ENCODE results near the gene RGS1. TPM values are rescaled to one million over a fixed set of nuclear protein-coding genes. Genes with fewer than 3 reads are reported as not detected.

RGS1 gene
- total RNA-seq, 1 experiment from 2014 or later = not detected

DNA sequence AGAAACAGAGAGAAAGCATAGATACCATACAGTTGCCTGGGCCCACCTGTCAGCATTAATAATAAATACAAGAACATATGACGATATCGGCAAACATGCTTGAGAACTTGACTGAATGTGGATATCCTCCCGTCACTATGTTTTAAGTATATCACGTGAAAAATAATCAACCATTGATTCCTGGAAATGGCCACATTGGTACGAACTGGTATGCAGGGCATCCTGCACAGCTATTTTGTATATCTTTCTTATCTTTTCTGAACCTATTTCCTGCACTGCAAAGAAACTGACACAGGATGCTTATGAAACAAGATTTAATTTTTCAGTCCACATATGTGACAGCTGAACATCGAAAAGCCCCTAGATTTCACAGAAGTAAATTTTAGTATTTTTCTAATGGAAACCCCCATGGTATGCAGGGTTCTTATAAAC is 22.8 kb upstream of the RGS1 start:
- DNase-seq (ENCODE audit: extremely low read depth, low read depth) = no peak

DNA sequence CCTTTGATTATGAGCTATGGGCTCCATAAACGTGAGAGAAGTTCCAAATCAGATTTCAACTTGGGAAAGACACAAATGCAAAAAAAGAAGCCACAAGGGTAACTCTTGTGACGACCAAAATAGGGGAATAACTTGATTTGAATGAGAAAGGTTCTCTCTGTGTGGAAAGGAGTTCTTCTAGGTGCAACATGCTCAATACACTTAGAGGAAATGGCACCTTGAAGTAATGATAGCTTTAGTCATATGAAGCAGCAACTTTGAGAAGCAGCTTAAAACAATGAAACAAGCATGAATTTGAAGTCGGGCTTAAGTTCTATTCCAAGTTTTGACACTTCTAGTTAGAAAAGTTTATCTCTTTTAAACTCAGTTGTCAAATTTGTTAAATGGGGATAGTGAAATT is 21.8 kb upstream of the RGS1 start:
- DNase-seq (ENCODE audit: extremely low read depth, low read depth) = no peak

DNA sequence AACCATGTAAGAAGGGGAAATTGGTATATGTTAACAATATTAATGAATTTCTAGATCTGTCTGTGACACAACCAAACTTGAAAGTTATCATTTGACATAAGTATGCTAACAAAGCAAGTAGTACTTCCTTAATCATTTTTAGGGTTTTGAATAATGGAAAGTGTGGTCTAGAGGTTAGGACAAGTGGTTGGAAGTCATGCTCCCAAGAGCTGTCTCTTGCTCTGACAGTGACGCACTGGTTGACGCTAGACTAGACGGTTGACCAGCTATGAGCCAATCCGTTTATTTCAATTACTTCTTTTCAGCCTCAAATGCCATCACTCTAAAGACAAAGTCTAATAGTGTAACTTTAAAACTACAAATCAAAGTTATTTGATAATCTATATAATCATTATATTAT is 20.7 kb upstream of the RGS1 start:
- DNase-seq (ENCODE audit: extremely low read depth, low read depth) = no peak

DNA sequence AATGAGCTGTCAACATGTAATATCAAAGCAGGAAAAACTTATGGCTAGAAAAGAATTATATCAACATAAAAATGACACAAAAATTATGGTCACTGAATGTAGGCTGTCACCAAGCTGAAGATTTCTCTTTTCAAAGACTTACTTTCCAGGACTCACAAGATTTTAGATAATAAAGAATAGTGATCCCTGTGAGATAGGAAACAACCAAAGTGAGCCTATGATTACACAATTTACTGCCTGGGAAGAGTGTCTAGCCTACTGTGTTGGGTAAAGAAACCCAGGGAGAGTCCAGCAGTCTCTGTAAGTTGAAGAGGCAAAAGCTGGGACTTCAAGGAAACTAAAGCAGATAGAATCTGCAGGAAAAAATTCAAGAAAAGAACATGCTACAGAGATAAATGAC is 20.2 kb upstream of the RGS1 start:
- DNase-seq (ENCODE audit: extremely low read depth, low read depth) = no peak

DNA sequence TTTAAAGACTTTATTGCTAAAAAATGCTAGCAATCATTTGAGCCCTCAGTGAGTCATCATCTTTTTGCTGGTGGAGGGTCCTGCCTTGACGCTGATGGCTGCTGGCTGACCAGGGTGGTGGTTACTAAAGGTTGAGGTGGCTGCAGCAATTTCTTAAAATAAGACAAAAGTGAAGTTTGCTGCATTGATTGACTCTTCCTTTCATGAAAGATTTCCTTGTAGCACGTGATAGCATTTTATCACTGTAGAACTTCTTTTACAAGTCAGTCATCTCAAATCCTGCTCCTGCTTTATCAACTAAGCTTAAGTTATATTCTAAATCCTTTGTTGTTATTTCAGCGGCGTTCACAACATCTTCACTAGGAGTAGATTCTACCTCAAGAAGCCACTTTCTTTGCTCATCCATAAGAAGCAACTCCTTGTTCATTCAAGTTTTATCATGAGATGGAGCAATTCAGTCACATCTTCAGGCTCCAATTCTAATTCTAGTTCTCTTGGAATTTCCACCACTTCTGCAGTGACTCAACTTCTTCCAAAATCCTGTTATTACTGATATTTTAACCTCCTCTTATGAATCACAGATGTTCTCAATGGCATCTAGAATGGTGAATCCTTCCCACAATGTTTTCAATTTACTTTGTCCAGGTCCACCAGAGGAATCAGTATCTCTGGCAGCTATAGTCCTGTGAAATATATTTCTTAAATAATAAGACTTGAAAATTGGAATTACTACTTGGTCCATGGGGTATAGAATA is 17.6 kb upstream of the RGS1 start:
- no peak for DNase-seq (ENCODE audit: extremely low read depth, low read depth)

DNA sequence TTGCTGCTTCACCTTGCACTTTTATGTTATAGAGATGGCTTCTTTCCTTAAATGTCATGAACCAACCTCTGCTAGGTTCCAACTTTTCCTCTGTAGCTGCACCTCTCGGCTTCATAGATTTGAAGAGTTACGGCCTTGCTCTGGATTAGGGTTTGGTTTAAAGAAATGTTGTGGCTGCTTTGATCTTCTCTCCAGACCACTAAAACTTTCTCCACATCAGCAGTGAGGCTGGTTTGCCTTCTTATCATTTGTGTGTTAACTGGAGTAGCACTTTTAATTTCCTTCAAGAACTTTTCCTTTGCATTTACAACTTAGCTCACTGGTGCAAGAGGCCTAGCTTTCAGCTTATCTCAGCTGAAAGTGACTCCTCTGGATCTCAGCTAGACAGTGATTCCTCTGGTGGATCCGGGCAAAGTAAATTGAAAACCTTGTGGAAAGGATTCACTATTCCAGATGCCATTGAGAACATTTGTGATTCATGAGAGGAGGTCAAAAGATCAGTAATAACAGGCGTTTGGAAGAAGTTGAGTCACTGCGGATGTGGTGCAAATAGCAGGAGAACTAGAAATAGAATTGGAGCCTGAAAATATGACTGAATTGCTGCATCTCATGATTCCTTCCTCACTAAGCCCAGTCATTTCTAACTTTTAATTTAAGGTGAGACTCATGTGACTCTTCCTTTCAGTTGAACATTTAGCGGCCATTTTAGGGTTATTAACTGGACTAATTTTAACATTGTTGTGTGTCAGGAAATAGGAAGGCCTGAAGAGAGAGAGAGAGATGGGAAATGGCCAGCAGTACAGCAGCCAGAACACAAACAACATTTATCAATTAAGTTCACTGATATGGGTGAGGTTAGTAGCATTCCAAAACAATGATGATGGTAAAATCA is 16.2 kb upstream of the RGS1 start:
- no peak for DNase-seq (ENCODE audit: extremely low read depth, low read depth)

DNA sequence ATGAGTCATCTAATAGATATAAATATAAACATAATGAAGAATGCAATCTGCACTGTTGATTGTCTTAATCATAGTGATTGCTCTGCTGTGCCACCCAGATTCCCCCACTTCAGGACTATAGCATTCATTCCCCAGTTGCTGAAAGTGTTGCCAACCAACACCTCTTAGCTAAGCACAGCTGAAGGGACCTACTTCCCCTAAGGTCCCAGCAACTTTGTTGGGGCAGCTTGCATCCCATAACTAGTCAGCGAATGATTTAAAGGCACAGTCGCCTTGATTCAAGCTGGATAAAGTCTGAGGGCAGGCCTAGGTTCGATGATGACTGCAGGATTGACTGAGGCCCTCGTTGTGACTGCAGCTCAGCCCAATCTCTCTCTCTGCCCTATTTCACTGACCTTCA is 14.3 kb upstream of the RGS1 start:
- DNase-seq (ENCODE audit: extremely low read depth, low read depth) = no peak

DNA sequence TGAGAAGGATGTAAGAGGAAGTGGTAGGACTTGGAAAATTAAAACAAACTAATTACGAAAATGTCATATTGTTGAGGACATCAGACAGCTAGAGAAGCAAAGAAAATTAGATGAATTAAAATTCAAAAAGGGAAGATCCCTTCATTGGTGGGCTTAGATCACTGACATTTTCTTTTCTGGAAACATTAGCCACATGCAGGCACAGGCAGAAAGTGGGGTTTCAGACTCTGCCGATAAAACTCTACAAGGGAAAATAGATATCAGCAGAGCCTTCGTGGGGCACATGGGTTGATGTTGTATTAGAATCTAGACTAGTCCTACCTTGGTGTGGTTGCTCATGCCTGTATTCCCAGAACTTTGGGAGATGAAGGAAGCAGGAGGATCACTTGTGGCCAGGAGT is 12.4 kb upstream of the RGS1 start:
- DNase-seq (ENCODE audit: extremely low read depth, low read depth) = no peak

DNA sequence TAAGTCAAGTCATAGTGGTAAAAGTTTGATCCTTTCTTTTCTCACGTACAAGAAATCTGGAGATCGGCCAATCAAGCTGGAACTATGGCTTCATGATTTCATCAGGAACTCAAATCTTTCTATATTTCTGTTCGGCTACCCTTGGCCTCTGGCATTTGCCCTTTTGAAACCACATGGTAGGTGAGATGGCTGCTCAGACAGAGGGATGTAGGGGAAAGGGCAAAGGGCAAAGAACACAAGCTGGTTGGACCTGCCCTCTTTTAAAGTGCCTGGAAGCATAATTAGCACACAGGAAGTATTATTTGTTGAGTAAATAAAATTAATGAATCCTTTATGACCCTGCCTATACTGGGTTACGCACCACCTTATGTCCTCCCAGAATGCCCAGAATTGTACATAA is 11.5 kb upstream of the RGS1 start:
- DNase-seq (ENCODE audit: extremely low read depth, low read depth) = no peak

DNA sequence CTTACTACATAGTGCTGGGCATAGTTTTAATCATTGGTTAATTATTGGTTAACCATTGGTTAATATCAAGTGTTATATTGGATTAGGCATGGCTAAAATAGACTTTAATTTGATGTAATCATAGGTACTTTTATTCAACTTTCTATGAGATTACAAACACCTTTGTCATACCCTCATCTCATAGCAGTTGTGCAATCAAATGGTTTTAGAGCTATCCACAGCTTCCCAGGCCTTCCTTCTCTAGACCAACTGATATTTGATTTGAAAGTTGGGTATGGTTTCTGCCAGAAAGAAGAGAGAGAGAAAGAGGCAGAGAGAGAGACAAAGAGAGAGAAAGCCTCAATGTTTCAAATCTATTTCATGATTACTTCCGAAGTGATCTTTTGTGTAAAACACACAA is 9.6 kb upstream of the RGS1 start:
- no peak for DNase-seq (ENCODE audit: extremely low read depth, low read depth)

DNA sequence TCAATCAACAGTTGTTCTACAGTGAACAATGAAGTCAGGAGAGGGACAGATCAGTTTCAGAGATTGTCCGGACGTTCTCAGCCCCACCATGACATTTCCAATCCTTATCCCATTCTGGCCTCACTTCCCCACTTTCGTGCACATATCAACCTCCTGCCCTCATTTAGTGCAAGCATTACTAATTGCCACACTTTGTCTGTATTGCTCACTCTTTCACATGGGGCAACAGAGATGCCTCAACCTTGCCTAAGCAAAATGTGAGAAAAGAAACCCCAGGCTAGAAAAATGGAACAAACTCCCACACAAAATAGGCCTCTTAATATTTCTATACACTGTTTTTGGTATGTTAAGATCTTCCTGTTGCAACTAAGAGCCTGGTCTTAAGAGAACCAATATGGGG is 8.9 kb upstream of the RGS1 start:
- DNase-seq (ENCODE audit: extremely low read depth, low read depth) = no peak

DNA sequence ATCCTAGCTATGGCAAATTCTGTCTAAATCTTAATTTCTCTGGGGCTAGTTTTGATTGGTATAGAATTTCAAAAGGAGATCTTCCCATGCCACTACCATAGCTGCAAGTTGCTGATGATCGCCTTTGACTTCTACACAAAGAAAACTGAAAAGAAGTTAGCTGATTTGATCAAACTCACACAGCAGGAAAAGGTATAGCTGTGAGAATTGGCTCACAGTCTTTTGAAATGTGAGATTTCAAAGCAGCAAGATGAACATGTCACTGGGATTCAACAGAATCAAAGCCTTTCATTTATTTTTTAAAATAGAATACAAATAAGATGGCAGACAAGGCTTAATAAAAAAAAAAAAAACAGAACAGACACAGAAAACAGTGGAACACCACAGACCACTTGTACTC is 7.5 kb upstream of the RGS1 start:
- no peak for DNase-seq (ENCODE audit: extremely low read depth, low read depth)

DNA sequence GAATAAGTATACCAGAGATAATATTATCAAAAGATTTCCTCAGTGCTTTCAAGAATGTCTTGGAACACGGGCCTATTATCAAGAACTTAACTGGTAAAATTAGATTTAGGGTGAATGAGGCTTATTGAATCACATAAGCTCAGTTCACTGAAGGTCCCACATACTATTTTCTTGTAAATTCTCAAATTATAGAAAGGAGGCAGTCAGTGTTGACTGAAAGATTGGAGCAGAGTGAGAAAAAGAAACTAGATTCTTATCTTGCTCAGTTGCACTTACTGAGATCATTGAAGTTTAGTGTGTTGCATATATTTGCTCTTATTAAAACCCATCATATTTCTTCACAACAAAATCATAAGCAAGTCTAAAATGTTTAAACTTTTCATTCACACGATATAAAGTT is 3.9 kb upstream of the RGS1 start:
- no peak for DNase-seq (ENCODE audit: extremely low read depth, low read depth)

DNA sequence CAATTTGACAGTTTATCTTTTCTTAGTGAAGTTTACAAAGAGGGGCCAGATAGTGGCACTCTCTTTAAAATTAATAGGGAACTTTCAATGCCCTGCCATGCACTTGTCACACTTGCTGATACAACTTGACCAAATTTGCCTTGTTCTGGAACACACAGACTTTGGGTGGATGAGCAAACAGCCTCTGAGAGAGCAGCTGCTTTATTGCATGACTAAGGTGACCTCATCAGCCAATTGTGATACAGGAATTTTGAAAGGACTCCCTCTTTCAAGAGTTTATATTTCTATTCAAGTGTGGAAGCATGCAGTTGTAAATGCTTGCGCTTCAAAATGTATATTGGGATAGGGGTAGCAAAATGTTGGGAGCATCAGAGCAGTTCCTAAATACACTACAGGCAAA is 2.1 kb upstream of the RGS1 start:
- DNase-seq (ENCODE audit: extremely low read depth, low read depth) = no peak

DNA sequence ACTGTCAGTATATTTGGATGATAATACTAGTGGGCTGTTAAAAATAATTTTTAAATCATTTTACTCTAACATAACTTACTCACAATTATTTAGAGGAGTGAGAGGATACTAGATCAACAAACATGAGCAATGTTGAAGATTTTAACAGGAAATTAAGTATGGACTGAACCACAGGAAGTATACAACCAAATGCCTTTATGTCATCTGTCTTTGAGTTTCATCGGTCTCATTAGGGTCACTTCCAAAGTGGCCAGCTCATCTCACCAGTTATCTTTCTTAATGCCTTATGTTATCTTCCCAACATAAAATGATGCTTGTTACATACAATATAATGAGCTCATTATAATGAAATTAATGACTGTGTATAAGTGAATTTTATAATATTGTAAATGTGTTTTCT is 1.5 kb upstream of the RGS1 start:
- DNase-seq (ENCODE audit: extremely low read depth, low read depth) = no peak

DNA sequence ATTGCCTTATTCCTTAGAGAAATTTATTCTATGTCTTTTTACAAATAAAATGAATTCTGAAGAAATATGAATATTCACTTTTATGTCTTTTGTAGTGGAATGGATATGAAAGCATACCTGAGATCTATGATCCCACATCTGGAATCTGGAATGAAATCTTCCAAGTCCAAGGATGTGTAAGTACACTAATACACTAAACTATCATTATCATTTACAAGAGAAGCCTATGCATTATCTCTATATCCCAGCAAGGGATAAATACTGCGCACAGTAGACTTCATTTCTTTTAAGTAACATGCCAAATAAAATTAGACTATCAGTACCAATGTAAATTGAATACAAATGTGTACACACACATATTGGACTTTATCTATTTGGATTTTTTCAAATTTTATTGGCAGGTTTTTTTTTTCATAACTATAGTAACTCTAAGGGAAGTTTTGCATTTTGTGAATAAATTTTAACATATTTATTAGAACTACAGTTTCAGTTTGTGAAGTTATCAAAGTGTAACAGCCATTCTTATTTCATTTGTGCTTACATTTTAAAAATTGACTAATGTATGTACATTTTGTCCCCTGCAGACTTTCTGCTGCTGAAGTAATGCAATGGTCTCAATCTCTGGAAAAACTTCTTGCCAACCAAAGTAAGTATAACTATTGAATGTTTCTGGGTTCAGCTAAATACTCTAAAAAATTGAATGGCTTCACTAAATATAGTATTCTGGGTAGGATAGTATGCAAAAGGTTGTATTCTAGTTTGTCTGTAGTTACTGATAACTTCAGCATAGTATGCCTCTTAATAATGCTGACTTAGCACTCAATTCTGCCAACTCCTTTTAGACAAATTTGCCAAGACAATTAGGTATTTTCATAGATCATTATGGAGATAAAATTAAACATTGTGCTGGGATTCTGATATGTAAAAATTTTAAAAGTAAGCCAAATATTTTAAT is 894 bp downstream of the RGS1 start:
- no peak for DNase-seq (ENCODE audit: extremely low read depth, low read depth)

DNA sequence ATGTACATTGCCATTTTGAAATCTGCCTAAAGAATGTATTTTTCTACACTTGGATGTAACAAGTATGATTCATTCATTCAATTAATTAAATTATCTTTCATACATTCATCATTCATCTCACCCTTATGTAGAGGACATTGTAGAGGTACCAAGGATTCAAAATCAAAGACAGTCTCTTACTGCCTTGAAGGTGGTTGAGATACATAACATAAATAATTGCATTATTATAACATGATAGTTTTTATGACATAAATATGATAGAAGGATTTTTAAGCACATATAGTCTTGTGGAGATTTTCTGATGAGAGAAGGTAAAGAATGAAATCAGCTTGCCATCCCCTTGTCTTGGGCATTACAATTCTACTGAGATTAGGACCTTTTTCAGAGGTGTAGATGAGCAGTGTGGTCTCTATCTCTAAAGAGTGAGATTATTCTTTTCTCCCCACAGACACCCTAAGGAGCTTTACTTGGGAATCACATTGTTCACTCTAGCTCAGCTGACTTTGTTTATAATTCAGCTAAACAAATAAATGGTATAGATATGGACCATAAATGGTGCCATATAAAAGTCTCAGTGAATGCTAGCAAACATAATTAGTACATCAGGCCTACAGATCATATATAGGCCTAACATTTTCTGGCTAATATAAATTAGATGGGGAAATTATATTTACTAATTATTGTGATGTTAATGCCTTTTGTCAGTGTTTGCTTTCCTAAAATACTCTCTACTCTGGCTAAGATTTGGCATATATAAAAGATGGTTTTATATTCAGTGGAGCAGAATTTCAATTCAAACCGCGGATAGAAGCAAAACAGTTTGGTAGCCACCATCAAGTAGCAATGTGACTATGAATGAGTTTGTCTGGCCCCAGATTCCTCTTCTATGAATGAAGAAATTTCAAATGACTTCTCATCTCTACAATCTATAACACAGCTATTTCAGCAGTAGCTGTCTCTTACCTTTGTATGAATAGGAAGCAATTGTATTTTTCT is 1.9 kb downstream of the RGS1 start:
- no peak for DNase-seq (ENCODE audit: extremely low read depth, low read depth)

DNA sequence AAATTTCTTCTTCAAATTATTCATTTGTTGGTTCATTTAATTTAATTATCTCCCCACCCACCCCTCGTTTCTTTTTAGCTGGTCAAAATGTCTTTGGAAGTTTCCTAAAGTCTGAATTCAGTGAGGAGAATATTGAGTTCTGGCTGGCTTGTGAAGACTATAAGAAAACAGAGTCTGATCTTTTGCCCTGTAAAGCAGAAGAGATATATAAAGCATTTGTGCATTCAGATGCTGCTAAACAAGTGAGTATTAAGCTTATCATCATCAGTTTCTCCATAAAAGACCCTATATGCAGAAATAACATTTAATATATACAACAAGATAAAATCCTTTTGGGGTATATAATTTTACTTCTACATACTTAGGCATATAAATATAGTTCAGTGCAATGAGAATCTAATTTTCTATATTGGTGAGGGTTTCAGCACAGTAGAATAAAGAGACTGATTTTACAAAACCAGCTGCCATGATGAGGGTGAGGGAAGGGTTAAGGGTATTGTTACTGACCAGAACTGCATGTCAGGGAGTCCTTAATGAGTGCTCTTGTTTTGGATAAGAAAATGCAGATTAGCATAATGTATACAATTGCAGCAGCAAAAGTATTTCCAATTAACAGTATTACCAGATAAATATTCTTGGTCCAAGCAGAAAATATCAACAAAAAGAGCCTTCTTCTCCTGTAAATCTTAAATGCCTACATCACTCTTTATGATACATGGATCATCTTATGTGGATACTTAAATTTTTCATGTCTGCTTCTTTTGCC is 2.8 kb downstream of the RGS1 start:
- no peak for DNase-seq (ENCODE audit: extremely low read depth, low read depth)
